ENCODE measurements around the gene ZNF438.

DNA sequence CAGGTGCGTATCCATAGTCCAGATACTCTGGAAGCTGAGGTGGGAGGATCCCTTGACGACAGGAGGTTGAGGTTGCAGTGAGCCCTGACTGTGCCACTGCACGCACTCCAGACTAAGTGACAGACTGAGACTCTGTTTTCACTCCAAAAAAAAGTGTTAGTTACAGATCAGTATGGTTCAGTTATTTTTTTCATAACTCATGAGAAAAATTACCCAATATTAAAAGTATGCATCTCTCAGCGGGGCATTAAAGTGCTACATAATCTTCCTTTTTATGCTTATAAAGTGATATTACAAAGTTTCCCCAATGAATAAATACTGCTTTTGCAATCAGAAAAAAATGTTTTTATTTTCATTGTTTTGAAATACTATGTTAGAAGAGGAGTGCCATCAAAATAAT, 147.9 kb downstream of the ZNF438 start:
- no peak for TF ChIP-seq POLR2AphosphoS5 (IDR thresholded peaks at IDR 0.05)
- TF ChIP-seq POLR2A (IDR thresholded peaks at IDR 0.05): no peak
- TF ChIP-seq CTCF (IDR thresholded peaks at IDR 0.05): no peak
